DOHH2 (cell line): ENCODE data around the gene DDX46.
A peak's percentile ranks its signal among the peaks of the same experiment; 100 is the strongest.

Experiments
- CTCF ChIP-seq: fragments of 200-600 bp; sonication (generic); IDR thresholded peaks from one replicate; pipeline ENCODE4 v1.5.1; 2014; ENCODE audit warnings: antibody characterized with exemption, mild to moderate bottlenecking, low read depth, low read length; ENCODE audit not compliant: poor library complexity, severe bottlenecking
- EZH2phosphoT487 ChIP-seq: fragments of 200-600 bp; sonication (generic); IDR thresholded peaks from 2 replicates; pipeline ENCODE4 v1.6.1; 2017; ENCODE audit warnings: borderline replicate concordance, mild to moderate bottlenecking, antibody characterized with exemption, low read length, moderate library complexity, mixed read lengths

- TF ChIP-seq CTCF: peak; percentile 61
- TF ChIP-seq EZH2phosphoT487: no peak
These were observed 92.8 kb downstream of the DDX46 start for GRCh38 chr5:134851307-134851923.
